GM12892 (cell line): ENCODE results near the gene SIRT2.
"Not testable (repeated sequence)": the region's sequence is repeated elsewhere in the genome, so short reads cannot be mapped to it uniquely, and the experiment has no call there.

Experiments
- POLR2A ChIP-seq: IDR thresholded peaks from 2 replicates; pipeline ENCODE4 v1.6.1; 2011; ENCODE audit warnings: low read depth, low read length, control low read depth
- POLR2AphosphoS5 ChIP-seq: IDR thresholded peaks from 2 replicates; pipeline ENCODE4 v1.6.1; 2011; ENCODE audit warnings: low read depth, low read length, control low read depth

- not testable (repeated sequence) for TF ChIP-seq POLR2A, POLR2AphosphoS5
Observed at GRCh38 chr19:38873400-38873799, 26.0 kb downstream of the SIRT2 start.
